HG03520 (cell line): ENCODE results near the gene TBC1D22A.

Experiments
- ATAC-seq: cut with Tn5 transposase; IDR thresholded peaks from one replicate; pipeline ENCODE4 v1.9.1; 2021; ENCODE audit warnings: mild to moderate bottlenecking, moderate library complexity; ENCODE audit not compliant: unreplicated experiment

Gene TBC1D22A

DNA sequence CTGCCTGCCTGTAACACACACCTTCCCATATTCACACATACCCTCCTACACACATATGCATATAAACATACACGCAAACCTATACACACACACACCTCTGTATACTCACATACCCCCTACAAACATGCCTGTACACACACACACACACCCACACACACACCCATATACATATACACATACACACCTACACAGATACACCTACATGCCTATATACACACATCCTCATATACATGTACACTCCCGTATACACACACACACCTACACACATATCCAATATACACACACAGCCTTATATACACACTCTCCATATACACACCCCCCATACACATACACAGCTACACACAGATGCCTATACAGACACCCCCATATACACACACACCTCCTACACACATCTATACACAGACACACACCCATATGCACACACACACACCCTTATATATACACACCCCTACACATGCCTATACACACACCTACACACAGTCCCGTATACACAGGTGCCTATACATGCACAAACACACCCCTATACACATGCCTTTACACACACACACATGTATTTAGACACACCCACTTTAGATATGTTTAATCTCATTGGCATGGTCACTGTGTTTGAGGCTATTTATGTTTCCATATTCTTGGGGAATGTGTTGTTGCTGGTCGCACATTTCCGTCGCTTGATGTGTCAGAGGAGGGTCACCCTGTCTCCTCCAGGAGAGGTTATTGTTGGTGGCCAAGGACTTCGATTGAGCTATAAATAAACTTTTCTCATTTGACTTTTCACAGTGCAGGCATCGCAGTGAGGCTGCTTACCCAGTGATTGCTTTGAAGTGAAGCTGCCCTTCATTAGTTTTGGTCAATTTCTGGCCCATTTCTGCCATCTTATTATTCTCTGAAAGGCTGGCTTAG lies 243.3 kb downstream of the TBC1D22A start:
- no peak for ATAC-seq

DNA sequence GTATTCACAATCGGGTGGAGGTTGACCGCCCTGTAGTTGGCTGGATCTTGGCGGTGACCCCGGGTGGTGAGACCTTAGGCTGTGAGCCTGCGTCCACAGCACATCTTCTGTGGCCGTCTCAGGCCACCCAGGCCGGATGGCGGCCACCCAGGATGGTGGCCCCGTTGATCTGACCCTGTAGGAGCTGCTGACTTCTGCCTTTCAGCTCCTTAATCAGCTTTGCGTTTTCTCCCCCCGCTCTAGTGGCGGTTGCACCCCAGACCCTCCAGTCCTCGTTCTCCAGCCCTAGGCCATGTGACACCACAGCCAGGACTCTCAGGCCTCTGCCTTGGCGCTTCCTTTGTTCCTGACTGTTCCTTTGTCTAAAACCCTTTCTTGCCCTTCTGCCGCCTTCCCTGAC lies 244.0 kb downstream of the TBC1D22A start:
- no peak for ATAC-seq

DNA sequence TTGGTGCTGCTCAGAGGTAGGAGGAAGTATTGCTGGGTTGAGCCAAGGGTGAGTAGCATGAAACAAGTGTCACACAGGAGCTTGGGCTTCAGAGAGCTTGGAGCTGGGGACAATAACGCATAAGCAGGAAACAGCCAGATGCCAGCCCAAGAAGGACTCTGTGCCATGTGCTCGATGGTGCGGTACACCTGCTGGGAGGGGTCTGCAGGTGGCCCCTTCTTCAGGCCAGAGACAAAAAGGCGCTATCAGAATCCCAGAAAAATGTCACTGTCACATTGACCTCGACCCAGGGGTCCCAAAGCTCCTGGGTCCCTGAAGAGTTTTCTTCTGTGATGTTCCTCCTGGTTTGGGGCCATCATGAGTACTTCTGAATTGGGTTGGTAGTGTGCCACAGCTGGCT lies 244.4 kb downstream of the TBC1D22A start:
- no peak for ATAC-seq

DNA sequence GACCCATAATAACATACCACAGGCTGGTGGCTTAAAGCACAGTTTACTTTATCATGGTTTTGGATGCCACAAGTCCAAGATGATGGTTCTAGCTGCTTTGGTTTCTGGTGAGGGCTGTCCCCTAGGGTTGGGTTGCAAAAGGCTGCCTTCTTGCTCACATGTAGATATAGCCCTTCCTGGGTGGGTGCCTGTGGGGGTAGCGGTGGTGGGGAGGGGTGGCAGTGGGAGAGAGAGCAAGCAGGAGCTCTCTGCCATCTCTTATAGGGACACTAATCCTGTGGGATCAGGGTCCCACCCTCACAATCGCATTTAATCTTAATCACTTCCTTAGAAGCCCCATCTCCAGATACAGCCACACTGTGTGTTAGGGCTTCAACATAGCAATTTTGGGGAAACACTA lies 245.0 kb downstream of the TBC1D22A start:
- ATAC-seq, result no peak

DNA sequence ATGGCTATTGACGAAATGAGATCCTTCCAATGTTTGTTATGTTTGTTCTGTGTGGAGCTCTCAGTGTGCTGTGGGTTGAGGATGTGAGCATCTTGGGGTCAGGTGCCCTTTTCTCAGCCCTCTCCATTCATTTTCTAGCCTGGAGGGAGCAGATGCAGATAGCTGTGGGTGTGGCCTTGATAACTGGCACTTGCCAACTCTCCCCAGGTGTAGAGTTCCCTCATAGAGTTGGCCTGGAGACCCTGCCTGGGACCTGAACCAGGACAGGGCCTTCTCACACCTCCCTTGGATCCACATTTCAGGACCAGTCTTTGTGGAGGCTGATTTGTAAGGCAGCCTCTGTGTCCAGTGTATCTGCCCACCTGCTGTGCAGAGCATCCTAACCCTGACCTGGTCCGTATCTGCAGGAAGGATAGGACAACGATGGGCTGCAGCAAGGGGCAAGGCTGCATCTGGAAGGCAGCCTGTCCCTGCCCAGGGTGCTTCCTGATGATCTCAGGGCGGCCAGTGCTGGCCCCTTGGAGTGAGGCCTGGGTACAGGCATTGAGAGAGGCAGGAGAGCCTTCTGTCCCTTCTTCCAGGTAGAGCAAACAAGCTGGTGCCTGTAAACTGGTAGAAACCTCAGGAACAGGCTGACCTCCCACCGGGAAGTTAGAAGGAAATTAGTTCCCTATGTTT lies 245.9 kb downstream of the TBC1D22A start:
- ATAC-seq, result no peak

DNA sequence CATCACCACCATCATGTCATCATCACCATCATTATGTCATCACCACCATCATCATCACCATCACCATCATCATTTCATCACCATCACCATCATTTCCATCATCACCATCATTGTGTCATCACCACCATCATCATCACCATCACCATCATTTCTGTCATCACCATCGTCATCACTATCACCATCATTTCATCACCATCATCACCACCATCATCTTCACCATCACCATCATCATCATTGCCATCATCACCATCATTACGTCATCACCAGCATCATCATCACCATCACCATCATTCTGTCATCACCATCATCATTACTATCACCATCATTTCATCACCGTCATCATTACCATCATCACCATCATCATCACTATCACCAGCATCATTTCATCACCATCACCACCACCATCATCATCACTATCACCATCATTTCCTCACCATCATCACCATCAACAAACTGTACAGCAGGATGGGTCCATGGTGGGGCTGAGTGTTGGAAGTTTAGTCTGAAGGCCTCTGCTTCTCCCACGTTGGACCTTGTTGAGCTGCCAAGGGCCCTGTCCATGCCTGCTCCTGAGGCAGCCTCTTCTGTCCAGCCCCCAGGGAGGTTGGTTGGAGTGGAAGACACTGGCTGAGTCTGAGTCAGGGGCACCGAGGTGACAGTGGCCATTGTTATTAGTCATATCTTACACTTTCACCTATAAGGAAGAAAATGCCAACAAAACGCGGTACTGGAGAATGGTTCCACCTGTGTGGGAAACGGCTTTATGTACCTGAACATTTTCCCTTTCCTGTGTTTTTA lies 247.1 kb downstream of the TBC1D22A start:
- no peak for ATAC-seq

DNA sequence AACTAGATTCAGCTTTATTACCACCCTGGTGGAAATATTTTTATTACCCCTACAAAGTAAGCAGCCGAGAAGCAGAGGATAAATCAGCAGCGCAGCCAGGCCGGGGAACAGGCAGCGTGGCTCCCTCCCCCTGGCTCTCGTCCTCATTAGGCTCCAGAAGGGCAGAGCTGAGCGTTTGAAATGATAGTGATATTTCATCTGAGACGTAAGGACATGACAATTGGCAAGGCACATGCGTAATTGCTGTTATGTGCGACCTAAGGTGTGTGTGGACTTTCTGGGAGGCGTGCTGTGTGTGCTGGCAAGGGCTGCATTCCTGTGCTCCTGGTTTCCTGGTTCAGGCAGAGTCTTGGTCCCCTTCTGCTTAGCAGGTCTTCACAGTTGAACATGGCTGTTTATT lies 247.8 kb downstream of the TBC1D22A start:
- no peak for ATAC-seq

DNA sequence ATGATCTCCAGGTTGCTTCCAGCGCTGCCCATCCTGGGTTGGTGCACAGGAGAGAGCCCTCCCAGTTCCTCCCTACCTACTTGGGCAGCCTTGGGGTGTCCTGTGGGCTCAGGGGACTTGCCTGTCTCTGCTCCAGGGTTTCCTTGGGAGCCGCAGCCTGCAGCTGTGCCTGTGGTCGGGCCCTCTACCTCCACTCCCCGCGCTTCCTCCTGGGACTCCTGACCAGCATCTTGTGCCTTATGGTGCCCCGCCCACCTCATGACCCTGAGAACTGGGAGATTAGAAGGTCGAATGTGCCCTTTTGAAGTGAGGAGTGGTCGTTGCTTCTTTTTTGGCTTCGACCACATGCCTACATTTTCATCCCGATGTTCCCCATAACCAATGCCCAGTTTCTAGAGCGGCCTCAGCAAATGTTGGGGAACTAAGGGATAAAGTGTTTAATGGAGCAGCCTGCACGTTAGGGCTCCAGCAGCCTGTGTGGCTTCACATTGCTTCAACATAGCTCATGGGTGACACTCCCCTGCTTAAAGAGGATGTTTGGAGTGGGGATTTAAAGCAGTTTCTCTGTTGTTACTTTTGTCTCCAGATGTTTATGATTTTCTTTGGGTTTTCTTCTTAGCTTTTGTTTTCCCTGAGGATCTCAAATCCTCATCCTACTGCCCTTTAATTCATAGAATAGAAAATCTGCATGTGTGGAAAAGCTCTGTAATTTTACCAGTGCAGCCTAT lies 248.8 kb downstream of the TBC1D22A start:
- no peak for ATAC-seq

DNA sequence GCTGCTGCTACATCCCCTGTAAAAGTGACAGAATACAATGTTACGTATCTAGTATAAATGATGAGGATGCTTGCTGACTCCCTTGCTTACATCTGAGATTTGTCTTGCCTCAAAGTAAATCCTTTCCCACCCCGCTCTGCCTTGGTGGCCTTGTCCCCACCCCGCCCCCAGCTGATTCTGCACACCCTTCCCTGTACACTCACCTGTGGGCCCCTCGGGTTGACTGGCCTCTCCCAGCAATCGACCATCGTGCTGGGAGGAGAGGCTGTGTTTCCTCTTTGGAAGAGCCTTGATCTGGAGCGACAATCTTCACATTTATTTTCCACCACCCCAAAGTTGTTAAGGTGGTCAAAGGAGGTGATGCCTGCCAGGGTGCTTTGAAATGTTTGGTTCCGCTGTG lies 249.4 kb downstream of the TBC1D22A start:
- no peak for ATAC-seq

DNA sequence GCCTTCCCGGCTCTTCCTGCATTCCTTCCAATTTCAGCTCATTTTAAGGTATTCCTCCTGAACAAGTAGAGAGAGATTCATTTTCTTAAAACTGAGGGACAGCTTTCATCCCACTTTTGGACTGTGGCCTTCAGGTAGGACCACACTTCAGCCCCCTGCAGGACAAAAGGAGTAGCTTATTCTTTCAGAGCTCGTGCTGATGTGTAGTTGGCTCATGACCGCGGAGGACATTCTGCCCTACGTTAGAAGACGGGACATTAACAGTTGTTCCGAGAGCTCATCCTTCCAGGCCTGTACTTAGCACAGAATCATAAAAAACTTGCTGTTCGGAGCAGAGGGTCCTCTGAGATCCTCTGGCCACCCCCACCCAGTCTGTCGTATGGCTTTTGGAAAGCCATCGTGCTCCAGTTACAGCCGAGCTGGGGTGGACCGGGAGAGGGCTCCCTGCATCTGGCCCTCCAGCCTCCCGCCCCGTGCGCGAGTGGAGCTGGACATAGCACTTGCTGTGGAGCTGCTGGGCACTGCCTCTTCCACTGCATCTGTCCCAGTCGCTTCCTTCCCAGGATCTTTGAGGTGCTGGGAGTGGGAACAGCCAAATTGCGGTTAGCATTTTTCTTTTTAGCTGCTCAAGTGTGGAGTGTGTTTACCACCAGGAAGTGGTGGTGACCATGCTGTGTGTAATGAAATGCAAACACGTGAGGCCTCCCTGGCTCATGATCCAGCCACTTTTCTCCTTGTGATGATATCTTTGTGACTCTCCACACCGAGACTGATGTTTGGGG lies 250.3 kb downstream of the TBC1D22A start:
- ATAC-seq, result no peak

DNA sequence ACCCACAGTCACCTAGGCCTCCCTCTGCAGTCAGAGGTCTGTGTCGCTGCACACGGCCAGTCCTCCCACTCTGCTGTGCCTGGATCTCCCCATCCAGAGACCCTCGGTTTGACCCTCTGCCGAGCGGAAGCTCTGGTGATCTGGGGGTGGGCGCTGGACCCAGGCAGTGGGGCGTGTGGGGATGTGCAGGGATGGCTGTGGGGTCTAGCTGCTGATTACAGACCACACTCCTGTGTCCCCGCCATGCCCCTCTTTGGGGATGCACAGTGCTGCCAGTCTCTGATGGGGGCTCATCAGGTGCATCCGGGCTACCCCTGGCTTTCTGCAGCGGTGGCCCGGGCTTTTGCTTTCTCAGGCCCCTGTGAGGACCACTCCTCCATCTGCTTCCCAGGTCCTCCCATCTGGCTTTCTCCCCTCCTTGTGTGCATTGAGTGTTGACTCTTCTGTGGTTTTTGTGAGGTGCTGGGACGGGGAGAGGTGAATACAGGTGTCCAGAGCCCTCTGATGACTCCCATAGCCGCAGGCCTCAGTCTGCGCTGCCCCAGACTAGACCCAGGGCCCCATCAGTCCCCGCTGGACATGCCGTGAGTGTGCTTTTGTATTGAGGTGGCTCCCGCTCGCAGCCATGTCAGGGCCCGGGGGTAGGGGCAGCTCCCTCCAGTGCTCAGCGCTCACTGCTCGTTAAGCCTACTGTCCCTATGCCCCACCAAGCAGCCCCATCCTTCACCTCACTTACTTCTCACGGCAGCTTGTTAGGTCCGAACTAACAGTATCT lies 251.6 kb downstream of the TBC1D22A start:
- ATAC-seq, result no peak

DNA sequence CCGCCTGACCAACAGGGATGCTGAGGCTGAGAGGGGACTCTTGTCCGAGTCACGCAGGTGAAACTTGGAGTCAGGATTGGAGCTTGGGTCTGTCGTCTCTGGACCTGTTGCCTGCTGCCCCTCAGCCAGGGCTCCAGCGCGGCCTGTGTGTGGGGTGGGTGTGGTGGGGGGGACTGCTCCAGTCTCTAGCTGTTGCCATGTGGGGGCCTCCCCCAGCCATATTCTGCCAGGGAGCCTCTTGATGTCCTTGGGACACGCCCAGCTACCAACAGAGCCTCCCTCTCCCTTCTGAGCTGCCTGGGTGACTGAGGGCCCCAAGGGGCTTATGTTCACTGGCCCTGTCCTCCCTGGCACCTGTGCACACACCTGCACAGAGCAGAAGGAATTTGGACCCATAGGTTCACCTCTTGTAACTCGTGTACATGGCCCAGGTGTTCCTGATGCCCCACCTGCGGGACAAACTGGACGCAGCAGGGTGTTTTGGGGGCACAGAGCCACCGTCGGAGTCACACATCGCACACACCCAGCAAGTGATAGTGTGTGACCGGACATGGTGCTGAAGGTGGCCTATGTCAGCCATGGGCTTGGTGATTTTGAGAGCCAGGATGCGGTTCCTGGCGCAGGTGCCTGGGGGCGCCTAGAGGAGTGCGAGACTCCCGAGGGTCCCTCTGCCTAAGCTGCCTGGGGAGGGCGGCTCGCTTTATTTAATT lies 252.3 kb downstream of the TBC1D22A start:
- ATAC-seq, result no peak

DNA sequence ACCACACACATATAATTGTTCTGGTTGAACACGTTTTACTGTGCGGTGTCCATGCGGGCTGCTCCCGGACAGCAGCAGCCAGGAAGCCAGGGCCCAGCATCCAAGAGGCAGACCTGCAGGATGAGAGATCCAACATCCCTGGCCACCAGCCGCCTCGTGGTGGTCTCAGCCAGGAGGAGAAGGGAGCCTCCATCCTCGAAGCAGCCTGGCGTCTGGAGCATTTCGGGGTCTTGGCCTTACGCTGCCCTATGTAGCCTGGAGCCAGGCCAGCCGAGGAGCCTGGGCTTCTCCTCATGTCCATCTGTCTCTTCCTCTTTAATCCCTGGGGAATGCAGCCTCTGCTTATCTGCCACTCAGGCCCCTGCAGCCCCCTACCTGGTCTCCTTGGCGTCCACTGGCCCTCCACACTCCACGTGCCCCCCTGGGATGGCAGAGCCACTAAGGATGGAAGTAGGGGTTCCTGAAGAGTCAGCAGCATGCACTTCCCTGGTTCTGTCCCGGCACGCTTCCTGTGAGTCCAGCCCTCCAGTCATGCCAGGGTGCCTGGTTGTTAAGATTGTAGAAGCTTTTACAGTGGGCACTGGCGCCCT lies 253.2 kb downstream of the TBC1D22A start:
- no peak for ATAC-seq

DNA sequence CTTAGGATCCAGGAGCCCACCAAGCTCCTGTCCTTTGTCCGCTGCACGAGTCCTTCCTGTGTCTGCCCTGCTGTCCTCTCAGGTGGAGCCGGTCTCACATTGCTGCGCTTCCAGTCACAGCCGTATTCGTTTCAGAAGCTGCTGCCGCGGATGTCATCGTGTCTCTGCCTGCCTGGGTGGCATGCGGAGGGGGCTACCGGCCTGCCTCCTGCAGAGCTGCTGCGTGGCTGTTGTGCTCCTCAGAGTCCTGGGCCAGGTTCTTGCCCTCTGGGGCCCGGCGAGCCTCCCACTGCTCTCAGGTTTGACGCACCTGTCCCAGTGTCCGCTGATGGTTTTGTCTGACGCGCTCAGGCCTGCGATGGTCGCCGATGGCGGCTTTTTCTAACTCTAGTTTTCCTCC lies 254.2 kb downstream of the TBC1D22A start:
- no peak for ATAC-seq

DNA sequence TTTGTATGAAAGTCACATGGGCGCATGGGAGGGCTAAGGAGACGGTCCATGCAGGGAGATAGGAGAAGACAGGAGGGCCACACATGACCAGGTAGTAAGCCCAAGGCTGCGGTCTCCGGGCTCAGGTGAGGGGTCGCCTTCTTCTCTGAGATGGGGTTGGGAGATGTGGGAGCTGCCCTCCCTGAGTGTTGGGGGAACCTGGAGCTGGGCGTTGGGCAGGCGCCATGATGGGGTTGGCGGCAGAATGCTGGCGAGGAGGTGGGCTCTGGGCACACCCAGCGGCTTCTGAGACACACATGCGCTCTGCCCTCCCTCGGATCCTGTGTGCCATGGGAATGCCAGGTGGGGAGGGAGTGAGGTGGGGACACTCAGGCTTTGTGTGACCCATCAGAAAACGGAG lies 254.8 kb downstream of the TBC1D22A start:
- ATAC-seq, result no peak

DNA sequence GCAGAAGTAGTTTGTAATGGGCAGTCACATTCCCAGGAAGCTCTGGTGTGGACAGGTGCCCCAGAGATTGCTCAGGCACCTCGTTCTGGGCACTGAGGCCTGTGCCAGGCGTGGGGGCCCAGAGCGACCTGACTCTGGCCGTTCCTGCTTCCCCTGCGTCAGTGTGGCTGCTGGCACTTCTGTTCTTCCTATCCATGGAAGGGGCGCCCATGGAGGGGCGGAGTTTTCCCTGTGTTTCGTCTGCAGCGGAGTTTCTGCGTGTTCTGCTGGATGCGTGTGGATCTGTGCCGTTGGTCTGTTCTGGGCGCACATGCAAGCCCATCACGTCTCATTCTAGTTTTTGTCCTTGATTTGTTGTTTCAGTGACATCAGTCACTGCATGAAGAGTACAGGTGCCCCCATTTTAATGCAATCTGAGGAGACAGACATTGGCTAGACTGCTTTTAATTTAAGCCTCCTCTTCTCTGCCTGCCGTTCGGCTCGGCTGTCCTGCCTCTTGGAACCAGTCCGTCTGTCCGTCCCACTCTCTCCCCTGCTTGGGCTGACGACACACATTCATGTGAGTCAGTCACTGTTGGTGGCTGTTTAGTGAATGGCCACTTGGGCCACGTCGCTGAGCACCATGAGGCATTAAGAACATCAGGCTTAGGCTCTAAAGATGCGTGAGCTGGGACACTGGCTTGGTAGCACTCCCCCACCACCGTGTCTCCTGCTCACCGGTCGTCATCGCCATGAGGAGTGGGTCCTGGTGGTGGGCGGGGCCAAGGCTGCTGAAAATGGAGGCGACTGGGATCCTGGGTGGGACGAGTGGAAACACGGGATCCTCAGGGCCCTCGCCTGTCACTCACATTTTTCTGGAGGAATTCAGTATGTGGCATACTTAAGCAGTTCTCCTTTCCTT lies 255.8 kb downstream of the TBC1D22A start:
- no peak for ATAC-seq

DNA sequence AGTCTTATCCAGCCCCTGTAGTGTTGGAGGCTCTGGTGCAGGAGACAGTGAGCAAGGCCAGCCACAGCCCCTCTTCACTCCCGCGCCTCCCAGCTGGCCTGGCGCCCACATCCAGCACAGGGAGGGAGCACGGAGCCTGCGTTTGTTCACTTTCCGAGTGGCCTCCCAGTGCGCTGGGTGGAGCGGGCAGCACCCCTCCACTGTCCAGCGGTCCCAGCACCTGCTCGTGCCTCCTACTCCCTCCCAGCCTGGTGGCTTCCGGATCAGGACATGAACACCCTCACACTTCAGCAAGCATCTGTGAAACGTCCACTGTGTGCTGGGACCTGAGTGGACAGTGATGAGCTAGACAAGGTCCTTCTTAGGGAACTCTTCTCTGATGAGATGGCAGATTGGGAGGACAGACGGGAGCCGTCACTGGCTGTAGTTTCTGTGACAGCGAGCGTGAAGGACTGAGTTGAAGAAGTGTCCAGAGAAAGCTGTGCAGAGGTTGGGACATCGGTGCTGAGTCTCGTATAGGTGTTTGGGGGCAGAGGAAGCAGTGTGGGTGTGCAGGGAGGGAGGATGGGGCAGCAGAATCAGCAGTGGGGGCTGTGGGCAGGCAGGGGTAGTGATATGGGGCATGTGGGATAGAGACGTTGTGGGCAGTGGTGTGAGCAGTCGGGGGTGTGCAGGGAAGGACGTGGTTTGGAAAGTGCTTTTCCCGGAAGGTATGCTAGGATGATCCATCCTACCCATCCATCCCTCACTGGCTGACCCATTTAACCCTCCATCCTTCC lies 256.8 kb downstream of the TBC1D22A start:
- ATAC-seq, result no peak
